Cardiac muscle cell (in vitro differentiated cells and primary cell): ENCODE data around the gene SRL. TPM values are rescaled to one million over a fixed set of nuclear protein-coding genes. Genes with fewer than 3 reads are reported as not detected.

ENCODE experiments used
- DNase-seq, 2 donors: peaks; one replicate each; pipeline versions ENCODE4 v3.0.0 to v3.0.0-alpha.2; 2010 to 2017; ENCODE audit warnings: low read depth in 1 of 2, low spot score in 1 of 2
- H3K27ac ChIP-seq: fragments of 200-600 bp; sonication (generic); 2 replicates; pipeline ENCODE4 v1.5.1; 2016
- H3K27me3 ChIP-seq: fragments of 200-600 bp; sonication (generic); 2 replicates; pipeline ENCODE4 v1.6.0; 2016; ENCODE audit warnings: control low read depth
- H3K36me3 ChIP-seq: fragments of 200-600 bp; sonication (generic); 2 replicates; pipeline ENCODE4 v1.5.1; 2016; ENCODE audit warnings: control low read depth
- H3K4me1 ChIP-seq: fragments of 200-600 bp; sonication (generic); 2 replicates; pipeline ENCODE4 v1.8.1; 2017; ENCODE audit warnings: low read depth, mild to moderate bottlenecking, mixed run types
- H3K4me3 ChIP-seq: fragments of 200-600 bp; sonication (generic); 2 replicates; pipeline ENCODE4 v1.5.1; 2016; ENCODE audit warnings: mild to moderate bottlenecking
- H3K9me3 ChIP-seq: fragments of 200-600 bp; sonication (generic); 2 replicates; pipeline ENCODE4 v1.5.1; 2017; ENCODE audit warnings: low read depth, mild to moderate bottlenecking, control low read depth
- CTCF ChIP-seq: IDR thresholded peaks from 2 replicates; pipeline ENCODE4 v1.5.1; 2012; ENCODE audit warnings: low read depth, mild to moderate bottlenecking, low read length
- polyA plus RNA-seq: library from polyadenylated mRNA; unstranded; fragments of >200 nt; fragmentation: Nextera tagmentation; extraction: Ambion mirVana; gene quantifications from 2 replicates; pipeline ENCODE4 v1.2.1, GENCODE V29; 2016
- total RNA-seq: library from RNA; depleted of rRNA; stranded (reverse); fragments of >200 nt; gene quantifications from 2 replicates; pipeline ENCODE4 v1.2.3, GENCODE V29; 2016

SRL gene
- total and polyA plus RNA-seq, 2 experiments from 2014 or later = 45.9 to 51.1 TPM

GRCh38 chr16:4272114-4272956, 30.5 kb upstream of the SRL start:
- peak; percentile 40 to 86 for DNase-seq
- Histone ChIP-seq H3K27ac (peak overlapping the region; percentile 85), H3K36me3 (no peaks in the 10 kb centered on the region), H3K9me3 (no peaks in the 10 kb centered on the region), H3K27me3 (no peaks in the 10 kb centered on the region), H3K4me1 (peaks cover 6% of the 10 kb centered on the region), H3K4me3 (peak overlapping the region; percentile 93)
- TF ChIP-seq CTCF = no peak

GRCh38 chr16:4271176-4272113, 29.6 kb upstream of the SRL start:
- peak; percentile 93 to 94 for DNase-seq
- TF ChIP-seq CTCF = no peak
- Histone ChIP-seq H3K27ac (peak overlapping the region; percentile 85), H3K27me3 (no peaks in the 10 kb centered on the region), H3K4me1 (peaks cover 6% of the 10 kb centered on the region), H3K36me3 (no peaks in the 10 kb centered on the region), H3K4me3 (peak overlapping the region; percentile 93), H3K9me3 (no peaks in the 10 kb centered on the region)

- Histone ChIP-seq H3K27ac (no peak overlapping the region), H3K4me3 (peak overlapping the region; percentile 93), H3K27me3 (no peaks in the 10 kb centered on the region), H3K4me1 (peaks cover 6% of the 10 kb centered on the region), H3K36me3 (no peaks in the 10 kb centered on the region), H3K9me3 (no peaks in the 10 kb centered on the region)
- TF ChIP-seq CTCF = no peak
- no peak for DNase-seq
These were observed 28.7 kb upstream of the SRL start for GRCh38 chr16:4270595-4270994.

- H3K4me3 ChIP-seq = no peak overlapping the region
These were observed 28.2 kb upstream of the SRL start for GRCh38 chr16:4270091-4270490.

More at GRCh38 chr16:4270091-4270490, 28.2 kb upstream of the SRL start:
- Histone ChIP-seq H3K9me3 (no peaks in the 10 kb centered on the region), H3K36me3 (no peaks in the 10 kb centered on the region), H3K27me3 (no peaks in the 10 kb centered on the region), H3K27ac (no peak overlapping the region), H3K4me1 (peaks cover 6% of the 10 kb centered on the region)
- no peak for TF ChIP-seq CTCF
- no peak for DNase-seq
